Right renal cortex interstitium (tissue), 3 donors: ENCODE results near the gene RHOBTB3. TPM values are rescaled to one million over a fixed set of nuclear protein-coding genes. Genes with fewer than 3 reads are reported as not detected.
"Not testable (repeated sequence)": the region's sequence is repeated elsewhere in the genome, so short reads cannot be mapped to it uniquely, and the experiment has no call there.

Source experiments
- DNase-seq, 3 donors: peaks; one replicate each; pipeline ENCODE4 v3.0.0-alpha.2; 2013; ENCODE audit warnings: low read depth in 3 of 3, low spot score in 2 of 3
- polyA plus RNA-seq, 3 donors: library from polyadenylated mRNA; unstranded; fragments of 120-200 nt; gene quantifications; one replicate each; pipeline ENCODE4 v1.2.1, GENCODE V29; 2013; ENCODE audit not compliant: insufficient read length in 3 of 3

Gene RHOBTB3
- polyA plus RNA-seq, 3 donors: 70.7 to 75.7 (median 74.7) TPM

- no peak for DNase-seq
Measured at GRCh38 chr5:95798545-95798944, 67.4 kb downstream of the RHOBTB3 start.

- DNase-seq: no peak
Measured at GRCh38 chr5:95799191-95799835, 68.2 kb downstream of the RHOBTB3 start.

GRCh38 chr5:95800553-95800952, 69.4 kb downstream of the RHOBTB3 start:
- no peak for DNase-seq

GRCh38 chr5:95801532-95801931, 70.4 kb downstream of the RHOBTB3 start:
- no peak for DNase-seq

- DNase-seq: no peak
Measured at GRCh38 chr5:95801961-95802360, 70.8 kb downstream of the RHOBTB3 start.

- no peak for DNase-seq
Measured at GRCh38 chr5:95803271-95804148, 72.4 kb downstream of the RHOBTB3 start.

- no peak for DNase-seq
Measured at GRCh38 chr5:95804736-95805539, 73.8 kb downstream of the RHOBTB3 start.

GRCh38 chr5:95806687-95807086, 75.6 kb downstream of the RHOBTB3 start:
- DNase-seq: no peak

GRCh38 chr5:95808013-95808685, 77.0 kb downstream of the RHOBTB3 start:
- no peak for DNase-seq

- no peak for DNase-seq
Measured at GRCh38 chr5:95808686-95809413, 77.7 kb downstream of the RHOBTB3 start.

- no peak for DNase-seq
Measured at GRCh38 chr5:95809414-95809960, 78.4 kb downstream of the RHOBTB3 start.

GRCh38 chr5:95810305-95811125, 79.4 kb downstream of the RHOBTB3 start:
- DNase-seq: no peak

GRCh38 chr5:95811126-95811423, 79.9 kb downstream of the RHOBTB3 start:
- DNase-seq: not testable (repeated sequence)

GRCh38 chr5:95811461-95812073, 80.4 kb downstream of the RHOBTB3 start:
- DNase-seq: not testable (repeated sequence)

GRCh38 chr5:95812074-95812471, 80.9 kb downstream of the RHOBTB3 start:
- DNase-seq: no peak

- DNase-seq: not testable (repeated sequence)
Measured at GRCh38 chr5:95813035-95813434, 81.9 kb downstream of the RHOBTB3 start.

GRCh38 chr5:95815155-95815729, 84.1 kb downstream of the RHOBTB3 start:
- DNase-seq: no peak

GRCh38 chr5:95816341-95816740, 85.2 kb downstream of the RHOBTB3 start:
- DNase-seq: no peak
